ENCODE data around the gene WNT5B. TPM values are rescaled to one million over a fixed set of nuclear protein-coding genes. Genes with fewer than 3 reads are reported as not detected.

The WNT5B gene
- total RNA-seq, 1 donor: 59.0 TPM

- H3K27me3 ChIP-seq (ENCODE audit: insufficient read depth, low read length): no peaks in the 10 kb centered on the region
- H3K4me1 ChIP-seq (ENCODE audit: insufficient read depth, low read length): peaks cover 19% of the 10 kb centered on the region
- no peak overlapping the region for H2AFZ ChIP-seq (ENCODE audit: low read length)
- peaks cover 30% of the 10 kb centered on the region for H4K20me1 ChIP-seq (ENCODE audit: insufficient read depth, low read length)
- H3K9me3 ChIP-seq (ENCODE audit: low read depth, low read length): no peaks in the 10 kb centered on the region
- no peak overlapping the region for H3K4me2 ChIP-seq (ENCODE audit: insufficient read depth, low read length)
- peak overlapping the region; percentile 14 for H3K27ac ChIP-seq (ENCODE audit: low read depth, low read length)
- H3K36me3 ChIP-seq (ENCODE audit: insufficient read depth, low read length): no peaks in the 10 kb centered on the region
- TF ChIP-seq CTCF (IDR thresholded peaks at IDR 0.05; ENCODE audit: extremely low read depth, low read depth, low read length): no peak
- H3K79me2 ChIP-seq (ENCODE audit: insufficient read depth, low read length): peaks cover 87% of the 10 kb centered on the region
- no peak overlapping the region for H3K4me3 ChIP-seq (ENCODE audit: insufficient read depth, low read length)
- DNase-seq (ENCODE audit: insufficient read length, low spot score, missing footprints): no peak
Observed at GRCh38 chr12:1618489-1618888, 10.5 kb upstream of the WNT5B start.

GRCh38 chr12:1619159-1619558, 9.9 kb upstream of the WNT5B start:
- DNase-seq (ENCODE audit: insufficient read length, low spot score, missing footprints): no peak
- Histone ChIP-seq H3K4me1 (ENCODE audit: insufficient read depth, low read length) (peaks cover 19% of the 10 kb centered on the region), H3K79me2 (ENCODE audit: insufficient read depth, low read length) (peaks cover 86% of the 10 kb centered on the region), H3K27me3 (ENCODE audit: insufficient read depth, low read length) (no peaks in the 10 kb centered on the region), H3K4me2 (ENCODE audit: insufficient read depth, low read length) (peak overlapping the region; percentile 3), H2AFZ (ENCODE audit: low read length) (no peak overlapping the region), H3K4me3 (ENCODE audit: insufficient read depth, low read length) (no peak overlapping the region), H3K36me3 (ENCODE audit: insufficient read depth, low read length) (no peaks in the 10 kb centered on the region), H3K27ac (ENCODE audit: low read depth, low read length) (no peak overlapping the region), H4K20me1 (ENCODE audit: insufficient read depth, low read length) (peaks cover 32% of the 10 kb centered on the region), H3K9me3 (ENCODE audit: low read depth, low read length) (no peaks in the 10 kb centered on the region)
- no peak for TF ChIP-seq CTCF (IDR thresholded peaks at IDR 0.05; ENCODE audit: extremely low read depth, low read depth, low read length)

GRCh38 chr12:1619587-1619986, 9.4 kb upstream of the WNT5B start:
- H3K27ac ChIP-seq (ENCODE audit: low read depth, low read length): no peak overlapping the region
- no peaks in the 10 kb centered on the region for H3K36me3 ChIP-seq (ENCODE audit: insufficient read depth, low read length)
- DNase-seq (ENCODE audit: insufficient read length, low spot score, missing footprints): no peak
- H3K9me3 ChIP-seq (ENCODE audit: low read depth, low read length): no peaks in the 10 kb centered on the region
- H3K4me3 ChIP-seq (ENCODE audit: insufficient read depth, low read length): no peak overlapping the region
- H3K4me2 ChIP-seq (ENCODE audit: insufficient read depth, low read length): no peak overlapping the region
- H3K27me3 ChIP-seq (ENCODE audit: insufficient read depth, low read length): no peaks in the 10 kb centered on the region
- H2AFZ ChIP-seq (ENCODE audit: low read length): no peak overlapping the region
- peaks cover 19% of the 10 kb centered on the region for H3K4me1 ChIP-seq (ENCODE audit: insufficient read depth, low read length)
- TF ChIP-seq CTCF (IDR thresholded peaks at IDR 0.05; ENCODE audit: extremely low read depth, low read depth, low read length): no peak
- peaks cover 83% of the 10 kb centered on the region for H3K79me2 ChIP-seq (ENCODE audit: insufficient read depth, low read length)
- peaks cover 32% of the 10 kb centered on the region for H4K20me1 ChIP-seq (ENCODE audit: insufficient read depth, low read length)

- no peak overlapping the region for H3K27ac ChIP-seq (ENCODE audit: low read depth, low read length)
- H3K36me3 ChIP-seq (ENCODE audit: insufficient read depth, low read length): no peaks in the 10 kb centered on the region
- no peaks in the 10 kb centered on the region for H3K9me3 ChIP-seq (ENCODE audit: low read depth, low read length)
- no peak for TF ChIP-seq CTCF (IDR thresholded peaks at IDR 0.05; ENCODE audit: extremely low read depth, low read depth, low read length)
- DNase-seq (ENCODE audit: insufficient read length, low spot score, missing footprints): no peak
- H2AFZ ChIP-seq (ENCODE audit: low read length): no peak overlapping the region
- H3K4me2 ChIP-seq (ENCODE audit: insufficient read depth, low read length): no peak overlapping the region
- peaks cover 82% of the 10 kb centered on the region for H3K79me2 ChIP-seq (ENCODE audit: insufficient read depth, low read length)
- no peaks in the 10 kb centered on the region for H3K27me3 ChIP-seq (ENCODE audit: insufficient read depth, low read length)
- peaks cover 24% of the 10 kb centered on the region for H3K4me1 ChIP-seq (ENCODE audit: insufficient read depth, low read length)
- H3K4me3 ChIP-seq (ENCODE audit: insufficient read depth, low read length): no peak overlapping the region
- H4K20me1 ChIP-seq (ENCODE audit: insufficient read depth, low read length): peaks cover 32% of the 10 kb centered on the region
Observed at GRCh38 chr12:1620092-1620491, 8.9 kb upstream of the WNT5B start.
